Ishikawa (cell line): ENCODE results near the gene HSD11B2.

Source experiments
- CEBPB ChIP-seq: IDR thresholded peaks from 2 replicates; pipeline ENCODE4 v1.6.1; 2012
- CREB1 ChIP-seq: IDR thresholded peaks from 2 replicates; pipeline ENCODE4 v1.6.1; 2012; ENCODE audit warnings: low read depth
- EGR1 ChIP-seq: IDR thresholded peaks from 2 replicates; pipeline ENCODE4 v1.6.1; 2012
- EP300 ChIP-seq: IDR thresholded peaks from 2 replicates; pipeline ENCODE4 v1.6.1; 2012; ENCODE audit warnings: borderline replicate concordance
- FOXM1 ChIP-seq: IDR thresholded peaks from 2 replicates; pipeline ENCODE4 v1.6.1; 2012; ENCODE audit warnings: low read depth, borderline replicate concordance
- NFIC ChIP-seq: IDR thresholded peaks from 2 replicates; pipeline ENCODE4 v1.6.1; 2012
- RAD21 ChIP-seq: IDR thresholded peaks from 2 replicates; pipeline ENCODE4 v1.6.1; 2012; ENCODE audit warnings: low read depth
- TAF1 ChIP-seq: IDR thresholded peaks from 2 replicates; pipeline ENCODE4 v1.6.1; 2012; ENCODE audit warnings: low read depth, mild to moderate bottlenecking
- TCF12 ChIP-seq: IDR thresholded peaks from 2 replicates; pipeline ENCODE4 v1.6.1; 2012; ENCODE audit warnings: low read depth
- TEAD4 ChIP-seq: IDR thresholded peaks from 2 replicates; pipeline ENCODE4 v1.6.1; 2012
- YY1 ChIP-seq: IDR thresholded peaks from 2 replicates; pipeline ENCODE4 v1.6.1; 2012; ENCODE audit warnings: low read depth
- ZBTB7A ChIP-seq: IDR thresholded peaks from 2 replicates; pipeline ENCODE4 v1.6.1; 2012; ENCODE audit warnings: low read depth
- TF ChIP-seq, protein P1 (sequence below): IDR thresholded peaks from 2 replicates; pipeline ENCODE4 v1.6.1; 2012
- TF ChIP-seq, protein P2 (sequence below): IDR thresholded peaks from 2 replicates; pipeline ENCODE4 v1.6.1; 2012; ENCODE audit warnings: low read depth, mild to moderate bottlenecking
- TF ChIP-seq, protein P3 (sequence below): IDR thresholded peaks from 2 replicates; pipeline ENCODE4 v1.6.1; 2012

Gene HSD11B2

DNA sequence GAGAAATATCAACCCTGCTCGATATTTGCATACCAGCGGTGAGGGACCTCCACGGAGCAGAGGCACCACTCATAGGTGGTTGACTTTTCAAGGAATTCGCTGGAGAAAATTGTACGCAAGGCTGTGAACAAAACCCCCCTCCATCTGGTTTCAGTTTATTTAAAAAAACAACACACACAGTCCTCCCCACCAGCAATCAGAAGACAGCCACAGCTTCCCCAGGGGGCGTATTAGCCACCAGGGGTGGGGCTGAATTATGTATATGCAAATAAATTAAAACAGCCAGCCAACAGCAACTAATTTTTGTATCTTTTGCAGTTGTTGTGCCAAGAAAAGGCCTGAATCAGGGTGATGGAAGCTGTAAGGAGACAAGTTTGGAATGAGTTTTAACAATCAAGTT is 5.9 kb upstream of the HSD11B2 start:
- TF ChIP-seq, protein P1, sequence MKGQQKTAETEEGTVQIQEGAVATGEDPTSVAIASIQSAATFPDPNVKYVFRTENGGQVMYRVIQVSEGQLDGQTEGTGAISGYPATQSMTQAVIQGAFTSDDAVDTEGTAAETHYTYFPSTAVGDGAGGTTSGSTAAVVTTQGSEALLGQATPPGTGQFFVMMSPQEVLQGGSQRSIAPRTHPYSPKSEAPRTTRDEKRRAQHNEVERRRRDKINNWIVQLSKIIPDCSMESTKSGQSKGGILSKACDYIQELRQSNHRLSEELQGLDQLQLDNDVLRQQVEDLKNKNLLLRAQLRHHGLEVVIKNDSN, result no peak
- TF ChIP-seq CREB1, result no peak
- TF ChIP-seq ZBTB7A, result no peak
- TF ChIP-seq, protein P2, sequence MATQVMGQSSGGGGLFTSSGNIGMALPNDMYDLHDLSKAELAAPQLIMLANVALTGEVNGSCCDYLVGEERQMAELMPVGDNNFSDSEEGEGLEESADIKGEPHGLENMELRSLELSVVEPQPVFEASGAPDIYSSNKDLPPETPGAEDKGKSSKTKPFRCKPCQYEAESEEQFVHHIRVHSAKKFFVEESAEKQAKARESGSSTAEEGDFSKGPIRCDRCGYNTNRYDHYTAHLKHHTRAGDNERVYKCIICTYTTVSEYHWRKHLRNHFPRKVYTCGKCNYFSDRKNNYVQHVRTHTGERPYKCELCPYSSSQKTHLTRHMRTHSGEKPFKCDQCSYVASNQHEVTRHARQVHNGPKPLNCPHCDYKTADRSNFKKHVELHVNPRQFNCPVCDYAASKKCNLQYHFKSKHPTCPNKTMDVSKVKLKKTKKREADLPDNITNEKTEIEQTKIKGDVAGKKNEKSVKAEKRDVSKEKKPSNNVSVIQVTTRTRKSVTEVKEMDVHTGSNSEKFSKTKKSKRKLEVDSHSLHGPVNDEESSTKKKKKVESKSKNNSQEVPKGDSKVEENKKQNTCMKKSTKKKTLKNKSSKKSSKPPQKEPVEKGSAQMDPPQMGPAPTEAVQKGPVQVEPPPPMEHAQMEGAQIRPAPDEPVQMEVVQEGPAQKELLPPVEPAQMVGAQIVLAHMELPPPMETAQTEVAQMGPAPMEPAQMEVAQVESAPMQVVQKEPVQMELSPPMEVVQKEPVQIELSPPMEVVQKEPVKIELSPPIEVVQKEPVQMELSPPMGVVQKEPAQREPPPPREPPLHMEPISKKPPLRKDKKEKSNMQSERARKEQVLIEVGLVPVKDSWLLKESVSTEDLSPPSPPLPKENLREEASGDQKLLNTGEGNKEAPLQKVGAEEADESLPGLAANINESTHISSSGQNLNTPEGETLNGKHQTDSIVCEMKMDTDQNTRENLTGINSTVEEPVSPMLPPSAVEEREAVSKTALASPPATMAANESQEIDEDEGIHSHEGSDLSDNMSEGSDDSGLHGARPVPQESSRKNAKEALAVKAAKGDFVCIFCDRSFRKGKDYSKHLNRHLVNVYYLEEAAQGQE, result no peak
- TF ChIP-seq TCF12, result no peak
- no peak for TF ChIP-seq RAD21
- TF ChIP-seq TAF1, result no peak
- TF ChIP-seq, protein P3, sequence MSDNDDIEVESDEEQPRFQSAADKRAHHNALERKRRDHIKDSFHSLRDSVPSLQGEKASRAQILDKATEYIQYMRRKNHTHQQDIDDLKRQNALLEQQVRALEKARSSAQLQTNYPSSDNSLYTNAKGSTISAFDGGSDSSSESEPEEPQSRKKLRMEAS, result no peak
- TF ChIP-seq YY1, result no peak
- TF ChIP-seq CEBPB, result no peak
- TF ChIP-seq EP300, result no peak
- TF ChIP-seq EGR1, result no peak
- no peak for TF ChIP-seq NFIC

DNA sequence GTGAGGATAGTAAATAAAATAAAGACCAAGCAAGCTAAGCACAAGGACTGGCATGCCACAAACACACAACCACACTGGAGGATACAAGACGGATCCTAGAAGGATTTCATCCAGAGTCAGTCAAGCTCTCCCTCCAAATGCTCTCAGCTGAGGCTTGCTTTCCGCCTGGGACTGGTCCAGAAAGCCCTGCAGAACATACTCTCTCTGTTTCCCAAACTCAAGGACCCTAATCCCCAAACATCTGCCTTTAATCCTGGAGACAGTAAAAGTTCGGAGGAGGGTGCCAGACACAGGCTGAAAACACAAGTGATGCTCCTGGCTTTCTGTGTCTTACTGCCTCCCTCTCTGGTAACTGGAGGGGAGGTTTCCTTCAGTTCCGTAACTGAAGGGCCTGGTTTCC is 5.3 kb upstream of the HSD11B2 start:
- TF ChIP-seq, protein P2, result no peak
- TF ChIP-seq, protein P3, result no peak
- TF ChIP-seq NFIC, result no peak
- no peak for TF ChIP-seq EP300
- TF ChIP-seq YY1, result no peak
- no peak for TF ChIP-seq EGR1
- no peak for TF ChIP-seq ZBTB7A
- no peak for TF ChIP-seq TEAD4
- TF ChIP-seq TAF1, result no peak
- TF ChIP-seq CREB1, result no peak

DNA sequence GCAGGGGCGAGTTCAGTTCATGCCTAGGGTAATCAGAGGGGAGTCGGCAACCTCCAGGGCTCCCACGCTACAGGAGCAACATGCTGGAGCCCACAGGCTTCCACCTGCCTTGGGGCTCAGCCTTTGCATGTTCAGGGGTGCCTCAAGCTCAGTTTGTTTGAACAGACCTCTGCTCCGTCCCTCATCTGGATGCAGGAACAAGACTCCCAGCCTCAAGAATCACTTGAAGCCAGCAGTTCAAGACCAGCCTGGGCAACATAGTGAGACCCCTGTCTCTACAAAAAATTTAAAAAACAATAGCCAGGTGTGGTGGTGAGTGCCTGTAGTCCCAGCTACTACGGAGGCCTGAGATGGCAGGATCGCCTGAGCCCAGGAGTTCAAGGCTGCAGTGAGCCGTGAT is 4.9 kb upstream of the HSD11B2 start:
- TF ChIP-seq CEBPB (no peak), RAD21 (no peak), NFIC (no peak), TEAD4 (no peak), ZBTB7A (no peak), EGR1 (no peak)

DNA sequence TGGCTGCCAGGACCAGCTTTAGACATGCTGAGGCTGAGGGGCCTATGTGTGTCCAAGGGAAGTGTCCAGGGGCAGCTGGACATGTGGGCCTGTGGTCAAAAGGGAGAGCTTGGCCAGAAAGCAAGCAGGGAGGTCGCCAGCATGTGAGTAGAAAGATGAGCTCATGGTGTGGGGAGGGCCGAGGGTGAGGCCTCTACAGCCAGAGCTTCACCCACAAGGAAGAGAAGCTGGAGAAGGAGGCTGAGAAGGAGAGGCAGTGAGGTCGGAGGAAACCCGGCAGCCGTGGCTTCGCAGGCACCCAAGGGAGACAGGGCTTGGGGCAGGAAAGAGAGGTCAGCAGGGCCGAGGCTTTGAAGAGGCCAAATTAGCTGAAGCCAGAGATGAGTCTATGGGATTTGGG is 4.0 kb upstream of the HSD11B2 start:
- TF ChIP-seq, protein P3, result no peak
- TF ChIP-seq YY1 (no peak), EGR1 (no peak), NFIC (no peak), FOXM1 (no peak), CEBPB (no peak), EP300 (no peak), TEAD4 (no peak), ZBTB7A (no peak), TCF12 (no peak), RAD21 (no peak), TAF1 (no peak)
- TF ChIP-seq, protein P1, result no peak
- TF ChIP-seq, protein P2, result no peak
